WTC11 (cell line): Measurements from ENCODE around the gene RGS6.

ENCODE experiments used
- CREB1 ChIP-seq: sonication (generic); formaldehyde crosslinking; IDR thresholded peaks from 2 replicates; pipeline ENCODE4 v1.8.0; 2023; ENCODE audit warnings: mild to moderate bottlenecking, missing genetic modification reagents
- GABPB1 ChIP-seq: sonication (generic); formaldehyde crosslinking; IDR thresholded peaks from 2 replicates; pipeline ENCODE4 v1.8.1; 2023; ENCODE audit warnings: mild to moderate bottlenecking, missing genetic modification reagents
- NR1H2 ChIP-seq: sonication (generic); formaldehyde crosslinking; IDR thresholded peaks from 2 replicates; pipeline ENCODE4 v1.9.0; 2021; ENCODE audit warnings: mild to moderate bottlenecking, moderate library complexity, missing genetic modification reagents
- NR2C2 ChIP-seq: sonication (generic); formaldehyde crosslinking; IDR thresholded peaks from 2 replicates; pipeline ENCODE4 v1.8.0; 2022; ENCODE audit warnings: mild to moderate bottlenecking, missing genetic modification reagents
- SMAD3 ChIP-seq: sonication (generic); formaldehyde crosslinking; IDR thresholded peaks from 2 replicates; pipeline ENCODE4 v1.8.0; 2022; ENCODE audit warnings: missing genetic modification reagents, mild to moderate bottlenecking, borderline replicate concordance
- SP1 ChIP-seq: sonication (generic); formaldehyde crosslinking; conservative IDR thresholded peaks from 2 replicates; pipeline ENCODE4 v1.8.1; 2022; ENCODE audit warnings: missing genetic modification reagents
- TEAD4 ChIP-seq: sonication (generic); formaldehyde crosslinking; IDR thresholded peaks from 2 replicates; pipeline ENCODE4 v1.8.0; 2022; ENCODE audit warnings: mild to moderate bottlenecking, missing genetic modification reagents
- TF ChIP-seq, protein P1 (sequence below): sonication (generic); formaldehyde crosslinking; IDR thresholded peaks from 2 replicates; pipeline ENCODE4 v1.8.1; 2022; ENCODE audit warnings: low read depth, missing genetic modification reagents, borderline replicate concordance
- TF ChIP-seq, protein P2 (sequence below): fragments of 200-600 bp; IDR thresholded peaks from 2 replicates; pipeline ENCODE4 v1.8.0; 2022; ENCODE audit warnings: antibody characterized with exemption
- TF ChIP-seq, protein P3 (sequence below): sonication (generic); formaldehyde crosslinking; IDR thresholded peaks from 2 replicates; pipeline ENCODE4 v1.8.0; 2022; ENCODE audit warnings: mild to moderate bottlenecking, missing genetic modification reagents
- TF ChIP-seq, protein P4 (sequence below): sonication (generic); formaldehyde crosslinking; conservative IDR thresholded peaks from 2 replicates; pipeline ENCODE4 v1.8.1; 2022; ENCODE audit warnings: mild to moderate bottlenecking, missing genetic modification reagents

DNA sequence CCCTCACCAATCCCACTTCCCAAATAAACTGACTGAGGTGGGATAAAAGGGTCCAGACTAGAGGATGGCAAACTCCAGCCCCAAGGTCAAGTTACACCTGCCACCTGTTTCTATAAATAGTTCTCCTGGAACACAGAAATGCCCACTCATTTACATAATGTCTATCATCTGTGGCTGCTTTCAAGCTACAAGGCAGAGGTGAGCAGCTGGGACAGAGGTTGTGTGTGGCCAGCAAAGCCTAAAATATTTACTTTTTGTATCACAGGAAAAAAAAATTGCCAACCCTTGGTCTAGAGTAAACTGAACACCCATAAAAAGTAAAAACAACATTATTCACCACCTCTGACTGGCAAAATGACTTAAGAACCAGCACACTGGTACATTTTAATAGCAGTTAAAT, 269.4 kb downstream of the RGS6 start:
- TF ChIP-seq, protein P1, sequence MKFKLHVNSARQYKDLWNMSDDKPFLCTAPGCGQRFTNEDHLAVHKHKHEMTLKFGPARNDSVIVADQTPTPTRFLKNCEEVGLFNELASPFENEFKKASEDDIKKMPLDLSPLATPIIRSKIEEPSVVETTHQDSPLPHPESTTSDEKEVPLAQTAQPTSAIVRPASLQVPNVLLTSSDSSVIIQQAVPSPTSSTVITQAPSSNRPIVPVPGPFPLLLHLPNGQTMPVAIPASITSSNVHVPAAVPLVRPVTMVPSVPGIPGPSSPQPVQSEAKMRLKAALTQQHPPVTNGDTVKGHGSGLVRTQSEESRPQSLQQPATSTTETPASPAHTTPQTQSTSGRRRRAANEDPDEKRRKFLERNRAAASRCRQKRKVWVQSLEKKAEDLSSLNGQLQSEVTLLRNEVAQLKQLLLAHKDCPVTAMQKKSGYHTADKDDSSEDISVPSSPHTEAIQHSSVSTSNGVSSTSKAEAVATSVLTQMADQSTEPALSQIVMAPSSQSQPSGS (CRISPR knock-in tag): no peak
- TF ChIP-seq SMAD3 (CRISPR knock-in tag) (no peak), NR1H2 (CRISPR knock-in tag) (no peak), GABPB1 (CRISPR knock-in tag) (no peak), CREB1 (CRISPR knock-in tag) (no peak), TEAD4 (CRISPR knock-in tag) (no peak), NR2C2 (no peak), SP1 (CRISPR knock-in tag) (no peak)
- TF ChIP-seq, protein P2, sequence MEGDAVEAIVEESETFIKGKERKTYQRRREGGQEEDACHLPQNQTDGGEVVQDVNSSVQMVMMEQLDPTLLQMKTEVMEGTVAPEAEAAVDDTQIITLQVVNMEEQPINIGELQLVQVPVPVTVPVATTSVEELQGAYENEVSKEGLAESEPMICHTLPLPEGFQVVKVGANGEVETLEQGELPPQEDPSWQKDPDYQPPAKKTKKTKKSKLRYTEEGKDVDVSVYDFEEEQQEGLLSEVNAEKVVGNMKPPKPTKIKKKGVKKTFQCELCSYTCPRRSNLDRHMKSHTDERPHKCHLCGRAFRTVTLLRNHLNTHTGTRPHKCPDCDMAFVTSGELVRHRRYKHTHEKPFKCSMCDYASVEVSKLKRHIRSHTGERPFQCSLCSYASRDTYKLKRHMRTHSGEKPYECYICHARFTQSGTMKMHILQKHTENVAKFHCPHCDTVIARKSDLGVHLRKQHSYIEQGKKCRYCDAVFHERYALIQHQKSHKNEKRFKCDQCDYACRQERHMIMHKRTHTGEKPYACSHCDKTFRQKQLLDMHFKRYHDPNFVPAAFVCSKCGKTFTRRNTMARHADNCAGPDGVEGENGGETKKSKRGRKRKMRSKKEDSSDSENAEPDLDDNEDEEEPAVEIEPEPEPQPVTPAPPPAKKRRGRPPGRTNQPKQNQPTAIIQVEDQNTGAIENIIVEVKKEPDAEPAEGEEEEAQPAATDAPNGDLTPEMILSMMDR: no peak
- TF ChIP-seq, protein P3, sequence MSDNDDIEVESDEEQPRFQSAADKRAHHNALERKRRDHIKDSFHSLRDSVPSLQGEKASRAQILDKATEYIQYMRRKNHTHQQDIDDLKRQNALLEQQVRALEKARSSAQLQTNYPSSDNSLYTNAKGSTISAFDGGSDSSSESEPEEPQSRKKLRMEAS (CRISPR knock-in tag): no peak
- TF ChIP-seq, protein P4, sequence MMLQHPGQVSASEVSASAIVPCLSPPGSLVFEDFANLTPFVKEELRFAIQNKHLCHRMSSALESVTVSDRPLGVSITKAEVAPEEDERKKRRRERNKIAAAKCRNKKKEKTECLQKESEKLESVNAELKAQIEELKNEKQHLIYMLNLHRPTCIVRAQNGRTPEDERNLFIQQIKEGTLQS (CRISPR knock-in tag): no peak
